Measurements from ENCODE around the gene UCKL1.

DNA sequence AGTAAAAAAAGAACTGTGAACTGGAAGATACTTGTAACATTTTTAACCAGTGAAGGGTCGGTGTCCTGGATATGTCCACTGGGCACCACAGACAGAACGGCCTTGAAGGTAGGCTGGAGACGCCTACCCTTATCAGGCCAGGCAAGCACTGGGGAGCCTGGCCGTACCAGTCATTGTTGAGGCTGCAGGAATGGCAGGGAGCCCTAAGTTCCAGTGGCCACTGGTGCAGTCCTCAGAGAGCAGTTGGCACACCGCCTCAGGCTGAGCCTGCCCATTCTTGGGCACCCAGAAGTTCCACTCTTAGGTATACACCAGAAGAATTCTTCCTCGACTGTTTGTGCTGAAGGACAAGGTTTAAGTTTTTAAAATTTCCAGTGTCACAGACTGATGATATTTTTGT, 40.7 kb downstream of the UCKL1 start:
- TF ChIP-seq POLR2A (IDR thresholded peaks at IDR 0.05): no peak
- TF ChIP-seq, protein P1, sequence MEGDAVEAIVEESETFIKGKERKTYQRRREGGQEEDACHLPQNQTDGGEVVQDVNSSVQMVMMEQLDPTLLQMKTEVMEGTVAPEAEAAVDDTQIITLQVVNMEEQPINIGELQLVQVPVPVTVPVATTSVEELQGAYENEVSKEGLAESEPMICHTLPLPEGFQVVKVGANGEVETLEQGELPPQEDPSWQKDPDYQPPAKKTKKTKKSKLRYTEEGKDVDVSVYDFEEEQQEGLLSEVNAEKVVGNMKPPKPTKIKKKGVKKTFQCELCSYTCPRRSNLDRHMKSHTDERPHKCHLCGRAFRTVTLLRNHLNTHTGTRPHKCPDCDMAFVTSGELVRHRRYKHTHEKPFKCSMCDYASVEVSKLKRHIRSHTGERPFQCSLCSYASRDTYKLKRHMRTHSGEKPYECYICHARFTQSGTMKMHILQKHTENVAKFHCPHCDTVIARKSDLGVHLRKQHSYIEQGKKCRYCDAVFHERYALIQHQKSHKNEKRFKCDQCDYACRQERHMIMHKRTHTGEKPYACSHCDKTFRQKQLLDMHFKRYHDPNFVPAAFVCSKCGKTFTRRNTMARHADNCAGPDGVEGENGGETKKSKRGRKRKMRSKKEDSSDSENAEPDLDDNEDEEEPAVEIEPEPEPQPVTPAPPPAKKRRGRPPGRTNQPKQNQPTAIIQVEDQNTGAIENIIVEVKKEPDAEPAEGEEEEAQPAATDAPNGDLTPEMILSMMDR (IDR thresholded peaks at IDR 0.05): no peak
